Adrenal gland (tissue), 5 donors: ENCODE results near the gene IKZF2.

Experiments
- CTCF ChIP-seq, 6 experiments: fragments of 450-650 bp in 4 of 6; fragments of 200-600 bp in 2 of 6; sonication (generic) in 1 of 6; IDR thresholded peaks; 1 replicate in 5 of 6; 2 replicates in 1 of 6; pipeline versions ENCODE4 v1.5.1 to v1.8.0; 2016 to 2021; ENCODE audit warnings: antibody characterized with exemption in 6 of 6, mild to moderate bottlenecking in 2 of 6, moderate library complexity in 1 of 6
- POLR2A ChIP-seq, 2 donors: fragments of 450-650 bp; IDR thresholded peaks; one replicate each; pipeline ENCODE4 v1.6.1; 2017; ENCODE audit warnings: antibody characterized with exemption in 2 of 2, mild to moderate bottlenecking in 2 of 2, moderate library complexity in 1 of 2
- donor health status: DM: no; HTN: no; CAD: no.

- TF ChIP-seq CTCF (IDR thresholded peaks at IDR 0.05) (no peak), POLR2A (IDR thresholded peaks at IDR 0.05) (no peak)
Observed at GRCh38 chr2:213161759-213162515, 10.5 kb upstream of the IKZF2 start.
